Measurements from ENCODE around the gene DCTN3. TPM values are rescaled to one million over a fixed set of nuclear protein-coding genes. Genes with fewer than 3 reads are reported as not detected.
A peak's percentile ranks its signal among the peaks of the same experiment; 100 is the strongest.

DCTN3 gene
- total RNA-seq, 1 experiment from 2014 or later, result 58.2 TPM

- Histone ChIP-seq H3K4me1 (0 out of 2 replicates have a peak, but pooled peaks cover 2% of the 10 kb centered on the region), H3K4me3 (no peak overlapping the region), H3K36me3 (no peaks in the 10 kb centered on the region), H3K27ac (no peak overlapping the region), H3K27me3 (no peaks in the 10 kb centered on the region), H3K9me3 (replicated peaks) (no peaks in the 10 kb centered on the region)
- DNase-seq, result peak in 1 of 2 experiments; percentile 22
Measured at GRCh38 chr9:34570809-34571480, 49.4 kb downstream of the DCTN3 start.

GRCh38 chr9:34570376-34570775 is 49.9 kb downstream of the DCTN3 start:
- no peak overlapping the region for H3K4me3 ChIP-seq
- H3K36me3 ChIP-seq, result no peaks in the 10 kb centered on the region
- no peaks in the 10 kb centered on the region for H3K27me3 ChIP-seq
- H3K27ac ChIP-seq, result no peak overlapping the region
- no peak for DNase-seq
- no peaks in the 10 kb centered on the region for H3K9me3 ChIP-seq (replicated peaks)
- H3K4me1 ChIP-seq, result 0 out of 2 replicates have a peak, but pooled peaks cover 2% of the 10 kb centered on the region

- no peaks in the 10 kb centered on the region for H3K9me3 ChIP-seq (replicated peaks)
- H3K36me3 ChIP-seq, result no peaks in the 10 kb centered on the region
- DNase-seq, result no peak
- H3K27ac ChIP-seq, result no peak overlapping the region
- 0 out of 2 replicates have a peak, but pooled peaks cover 2% of the 10 kb centered on the region for H3K4me1 ChIP-seq
- H3K27me3 ChIP-seq, result no peaks in the 10 kb centered on the region
- no peak overlapping the region for H3K4me3 ChIP-seq
Measured at GRCh38 chr9:34568774-34569173, 51.5 kb downstream of the DCTN3 start.

GRCh38 chr9:34568133-34568532 is 52.2 kb downstream of the DCTN3 start:
- DNase-seq, result no peak
- 0 out of 2 replicates have a peak, but pooled peaks cover 2% of the 10 kb centered on the region for H3K4me1 ChIP-seq
- no peaks in the 10 kb centered on the region for H3K9me3 ChIP-seq (replicated peaks)
- no peak overlapping the region for H3K4me3 ChIP-seq
- no peak overlapping the region for H3K27ac ChIP-seq
- H3K36me3 ChIP-seq, result no peaks in the 10 kb centered on the region
- H3K27me3 ChIP-seq, result no peaks in the 10 kb centered on the region

GRCh38 chr9:34566972-34567371 is 53.3 kb downstream of the DCTN3 start:
- Histone ChIP-seq H3K27ac (no peak overlapping the region), H3K9me3 (replicated peaks) (no peaks in the 10 kb centered on the region), H3K4me1 (0 out of 2 replicates have a peak, but pooled peaks cover 2% of the 10 kb centered on the region), H3K4me3 (no peak overlapping the region), H3K27me3 (no peaks in the 10 kb centered on the region), H3K36me3 (no peaks in the 10 kb centered on the region)
- no peak for DNase-seq

GRCh38 chr9:34566322-34566721 is 54.0 kb downstream of the DCTN3 start:
- 0 out of 2 replicates have a peak, but pooled peaks cover 2% of the 10 kb centered on the region for H3K4me1 ChIP-seq
- H3K36me3 ChIP-seq, result no peaks in the 10 kb centered on the region
- H3K27ac ChIP-seq, result no peak overlapping the region
- DNase-seq, result no peak
- no peaks in the 10 kb centered on the region for H3K27me3 ChIP-seq
- H3K9me3 ChIP-seq (replicated peaks), result no peaks in the 10 kb centered on the region
- no peak overlapping the region for H3K4me3 ChIP-seq

GRCh38 chr9:34565856-34566255 is 54.4 kb downstream of the DCTN3 start:
- H3K27me3 ChIP-seq, result no peaks in the 10 kb centered on the region
- no peaks in the 10 kb centered on the region for H3K9me3 ChIP-seq (replicated peaks)
- no peak overlapping the region for H3K4me3 ChIP-seq
- DNase-seq, result no peak
- peaks cover 1% of the 10 kb centered on the region; the same call in 1 of the 2 replicates for H3K4me1 ChIP-seq
- no peak overlapping the region for H3K27ac ChIP-seq
- H3K36me3 ChIP-seq, result no peaks in the 10 kb centered on the region

GRCh38 chr9:34564617-34565016 is 55.7 kb downstream of the DCTN3 start:
- DNase-seq, result no peak
- H3K36me3 ChIP-seq, result no peaks in the 10 kb centered on the region
- no peaks in the 10 kb centered on the region for H3K9me3 ChIP-seq (replicated peaks)
- no peak overlapping the region for H3K4me3 ChIP-seq
- H3K27ac ChIP-seq, result no peak overlapping the region
- no peaks in the 10 kb centered on the region for H3K27me3 ChIP-seq
- H3K4me1 ChIP-seq, result peaks cover 6% of the 10 kb centered on the region; the same call in 1 of the 2 replicates

Other genes starting within 250 kb of the DCTN3 start
- 1.7 and 1.8 TPM in 2 replicates for gene MYORG, start 243.6 kb downstream of the DCTN3 start, total RNA-seq (2014; rRNA removed; shearing (Covaris generic))
- 4.7 and 4.9 TPM in 2 replicates for gene FAM219A, start 161.9 kb downstream of the DCTN3 start, total RNA-seq (2014; rRNA removed; shearing (Covaris generic))
- 0.08 and 0.28 TPM in 2 replicates for gene DNAI1, start 161.7 kb downstream of the DCTN3 start, total RNA-seq (2014; rRNA removed; shearing (Covaris generic))
- gene ENHO, start 97.5 kb downstream of the DCTN3 start, total RNA-seq (2014; rRNA removed; shearing (Covaris generic)), result 0.25 TPM in 1 of 2 replicates, not detected in the other
- gene CNTFR, start 30.8 kb downstream of the DCTN3 start, total RNA-seq (2014; rRNA removed; shearing (Covaris generic)), result 0.20 and 0.24 TPM in 2 replicates
- gene RPP25L, start 8.4 kb downstream of the DCTN3 start, total RNA-seq (2014; rRNA removed; shearing (Covaris generic)), result 13.0 and 19.0 TPM in 2 replicates
- gene ARID3C, start 8.6 kb upstream of the DCTN3 start, total RNA-seq (2014; rRNA removed; shearing (Covaris generic)), result 0.13 TPM in 1 of 2 replicates, not detected in the other
- 77.1 and 85.3 TPM in 2 replicates for gene SIGMAR1, start 17.3 kb upstream of the DCTN3 start, total RNA-seq (2014; rRNA removed; shearing (Covaris generic))
- 16.4 and 18.9 TPM in 2 replicates for gene GALT, start 26.2 kb upstream of the DCTN3 start, total RNA-seq (2014; rRNA removed; shearing (Covaris generic))
- 3.2 TPM in 2 replicates for gene IL11RA, start 31.7 kb upstream of the DCTN3 start, total RNA-seq (2014; rRNA removed; shearing (Covaris generic))
- gene CCL27, start 42.2 kb upstream of the DCTN3 start, total RNA-seq (2014; rRNA removed; shearing (Covaris generic)), result 0.76 TPM in 1 of 2 replicates, not detected in the other
- not detected in 2 replicates for gene CCL19, start 70.8 kb upstream of the DCTN3 start, total RNA-seq (2014; rRNA removed; shearing (Covaris generic))
- not detected in 2 replicates for gene CCL21, start 89.6 kb upstream of the DCTN3 start, total RNA-seq (2014; rRNA removed; shearing (Covaris generic))